Psoas muscle (tissue), 8 donors: ENCODE data around the gene KDM7A. TPM values are rescaled to one million over a fixed set of nuclear protein-coding genes. Genes with fewer than 3 reads are reported as not detected.
A peak's percentile ranks its signal among the peaks of the same experiment; 100 is the strongest.

Experiments used
- ATAC-seq, 4 donors: fragments of 200-7000 bp; cut with Tn5 transposase; one replicate each; pipeline ENCODE4 v1.9.1; 2020; ENCODE audit warnings: moderate library complexity in 3 of 4, mild to moderate bottlenecking in 2 of 4
- DNase-seq, 2 donors: peaks; one replicate each; pipeline ENCODE4 v3.0.0-alpha.2; 2020
- H3K27ac ChIP-seq: fragments of 200-600 bp; one replicate; pipeline ENCODE4 v1.8.0; 2022
- H3K27me3 ChIP-seq, 3 donors: fragments of 200-600 bp in 1 of 3; one replicate each; pipeline versions ENCODE4 v1.6.1 to v1.8.0; 2013 to 2022; ENCODE audit warnings: low read length in 2 of 3, mild to moderate bottlenecking in 2 of 3, moderate library complexity in 1 of 3; ENCODE audit not compliant: insufficient read depth in 3 of 3
- H3K36me3 ChIP-seq, 2 donors: fragments of 200-600 bp in 1 of 2; one replicate each; pipeline versions ENCODE4 v1.6.1 to v1.8.0; 2013 to 2022; ENCODE audit warnings: low read depth in 1 of 2, mild to moderate bottlenecking in 1 of 2, moderate library complexity in 1 of 2; ENCODE audit not compliant: insufficient read depth in 1 of 2
- H3K4me1 ChIP-seq: fragments of 200-600 bp; one replicate; pipeline ENCODE4 v1.8.0; 2022
- H3K4me3 ChIP-seq: fragments of 200-600 bp; one replicate; pipeline ENCODE4 v1.8.0; 2022; ENCODE audit warnings: mild to moderate bottlenecking
- H3K9me3 ChIP-seq: fragments of 200-600 bp; one replicate; pipeline ENCODE4 v1.8.0; 2022
- CTCF ChIP-seq: fragments of 200-600 bp; IDR thresholded peaks from one replicate; pipeline ENCODE4 v1.8.0; 2022; ENCODE audit warnings: antibody characterized with exemption
- WGBS, 3 donors: extraction: QIAGEN DNeasy Blood & Tissue Kit; methylation state at CpG; one replicate each; pipeline versions ENCODE4 v1.1.6 to v1.1.7; 2013; 5-methylcytosine and 5-hydroxymethylcytosine counted together
- intact Hi-C, 2 donors: fragments of 100-400 bp; cut with DNase I; formaldehyde crosslinking; loops; one replicate each; pipeline versions ENCODE4 v1.11.0 to v1.14.2; 2022
- polyA plus RNA-seq, 3 donors: library from polyadenylated mRNA; stranded (reverse); fragments of 200-250 nt; gene quantifications; one replicate each; pipeline ENCODE4 v1.2.3, GENCODE V29; 2013
- total RNA-seq, 4 donors: library from RNA; stranded (reverse); fragmentation: NEBNext Ultra II Directional in 2 of 4; extraction: Animal tissue kit (Norgen Biotek cat#: 25700) in 2 of 4; gene quantifications; one replicate each; pipeline versions ENCODE4 v1.2.1 to v1.2.4, GENCODE V29; 2021 to 2023
- donor health status: healthy with polysubstance abuse.
- donor health status: DM: no; HTN: no; CAD: no; lungs with moderate emphysema.
- donor health status: Bipolar disorder and iron deficiency.
- donor health status: healthy.
- donor health status: DM: yes; HTN: yes; CAD: no.
- donor health status: DM: no; HTN: no; CAD: no.
- donor health status: DM: no; HTN: no; CAD: no.
- donor health status: DM: yes; HTN: yes; CAD: no.

Gene KDM7A
- total and polyA plus RNA-seq, 7 donors, result 5.5 to 59.4 (median 27.4) TPM

- intact Hi-C loops, result no loop called here
- whole genome bisulfite sequencing, 3 donors, result 69 to 72% (median 72%) methylated on average over 12 of the region's 12 CpGs
- Histone ChIP-seq H3K4me1 (no peaks in the 10 kb centered on the region), H3K4me3 (no peak overlapping the region), H3K36me3 (peaks cover 0 to 6% of the 10 kb centered on the region in 2 donors), H3K27ac (no peak overlapping the region), H3K9me3 (no peaks in the 10 kb centered on the region), H3K27me3 (peaks cover 0 to 4% (median 0%) of the 10 kb centered on the region in 3 donors)
- no peak for TF ChIP-seq CTCF
- DNase-seq, result peak in 1 of 2 donors; percentile 36
- no peak for ATAC-seq
These were observed 117.2 kb downstream of the KDM7A start for GRCh38 chr7:140059273-140060242.

- Histone ChIP-seq H3K36me3 (peaks cover 0 to 6% of the 10 kb centered on the region in 2 donors), H3K4me3 (no peak overlapping the region), H3K4me1 (no peaks in the 10 kb centered on the region), H3K9me3 (no peaks in the 10 kb centered on the region), H3K27ac (no peak overlapping the region), H3K27me3 (peaks cover 0 to 4% (median 0%) of the 10 kb centered on the region in 3 donors)
- intact Hi-C loops, result no loop called here
- no peak for DNase-seq
- 80 to 82% (median 81%) methylated on average over 7 of the region's 7 CpGs for WGBS, 3 donors
- ATAC-seq, result no peak
- no peak for TF ChIP-seq CTCF
These were observed 118.3 kb downstream of the KDM7A start for GRCh38 chr7:140058517-140058916.

GRCh38 chr7:140057143-140057535, 119.6 kb downstream of the KDM7A start:
- no peaks in the 10 kb centered on the region for H3K9me3 ChIP-seq
- DNase-seq (no peak), ATAC-seq (no peak)
- H3K4me1 ChIP-seq, result no peaks in the 10 kb centered on the region
- TF ChIP-seq CTCF, result no peak
- intact Hi-C loops, result no loop called here
- WGBS, 3 donors, result 88 to 95% (median 92%) methylated on average over 3 of the region's 3 CpGs
- no peaks in the 10 kb centered on the region for H3K27me3 ChIP-seq
- no peak overlapping the region for H3K4me3 ChIP-seq
- peaks cover 0 to 6% of the 10 kb centered on the region in 2 donors for H3K36me3 ChIP-seq
- no peak overlapping the region for H3K27ac ChIP-seq

GRCh38 chr7:140056431-140057142, 120.2 kb downstream of the KDM7A start:
- peaks cover 0 to 6% of the 10 kb centered on the region in 2 donors for H3K36me3 ChIP-seq
- H3K4me1 ChIP-seq, result no peaks in the 10 kb centered on the region
- TF ChIP-seq CTCF, result no peak
- no peaks in the 10 kb centered on the region for H3K27me3 ChIP-seq
- WGBS, 3 donors, result 89 to 97% (median 90%) methylated on average over 5 of the region's 5 CpGs
- no peak overlapping the region for H3K27ac ChIP-seq
- no peak for DNase-seq
- no peak overlapping the region for H3K4me3 ChIP-seq
- intact Hi-C loops, result no loop called here
- ATAC-seq, result no peak
- H3K9me3 ChIP-seq, result no peaks in the 10 kb centered on the region
